ENCODE measurements around the gene PIP4K2A. TPM values are rescaled to one million over a fixed set of nuclear protein-coding genes. Genes with fewer than 3 reads are reported as not detected.
"Not testable (repeated sequence)": the region's sequence is repeated elsewhere in the genome, so short reads cannot be mapped to it uniquely, and the experiment has no call there.

PIP4K2A gene
- total RNA-seq, 1 experiment from 2014 or later, result 25.1 TPM

GRCh38 chr10:22720667-22721066, 6.3 kb upstream of the PIP4K2A start:
- DNase-seq (ENCODE audit: extremely low read depth, low read depth), result no peak

DNA sequence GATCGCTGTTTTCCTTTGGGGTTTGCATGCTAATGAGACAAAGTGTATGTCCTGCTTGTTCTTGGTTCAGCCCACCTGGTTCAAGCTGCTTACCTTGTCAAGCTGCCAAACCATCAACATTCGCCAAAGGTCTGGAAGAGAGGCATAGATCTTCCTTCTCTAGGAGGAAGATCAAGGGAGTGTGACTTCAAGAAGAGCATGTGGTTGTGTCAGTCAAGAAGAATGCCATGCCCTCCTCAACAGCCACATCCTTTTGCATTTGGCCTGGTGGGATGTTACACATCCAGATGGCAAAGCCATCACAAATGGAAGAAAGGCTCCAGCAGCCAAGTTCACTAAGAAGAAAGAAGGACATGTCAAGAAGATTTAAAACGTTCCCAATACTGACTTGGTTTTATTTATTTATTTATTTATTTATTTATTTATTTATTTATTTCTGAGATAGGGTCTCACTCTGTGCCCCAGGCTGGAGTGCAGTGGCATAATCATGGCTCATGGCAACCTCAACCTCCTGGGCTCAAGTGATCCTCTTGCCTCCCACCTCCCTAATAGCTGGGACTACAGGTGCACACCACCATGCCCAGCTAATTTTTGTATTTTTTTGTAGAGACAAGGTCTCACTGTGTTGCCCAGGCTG, 5.1 kb upstream of the PIP4K2A start:
- no peak for DNase-seq (ENCODE audit: extremely low read depth, low read depth)

DNA sequence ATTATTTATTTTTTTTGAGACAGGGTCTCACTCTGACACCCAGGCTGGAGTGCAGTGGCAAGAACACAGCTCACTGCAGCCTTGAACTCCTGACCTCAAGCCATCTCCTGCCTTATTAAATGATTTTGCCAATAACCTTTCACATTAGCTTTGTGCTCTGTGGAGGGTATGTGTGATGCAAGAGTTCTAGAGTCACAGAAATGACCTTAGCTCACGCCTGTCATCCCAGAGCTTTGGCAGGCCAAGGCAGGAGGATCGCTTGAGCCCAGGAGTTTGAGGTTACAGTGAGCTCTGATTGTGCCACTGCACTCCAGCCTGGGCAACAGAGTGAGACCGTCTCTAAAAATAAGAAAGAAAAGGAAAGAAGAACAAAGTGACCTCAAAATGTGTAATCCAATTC, 4.3 kb upstream of the PIP4K2A start:
- DNase-seq (ENCODE audit: extremely low read depth, low read depth), result not testable (repeated sequence)

GRCh38 chr10:22717728-22718127, 3.4 kb upstream of the PIP4K2A start:
- DNase-seq (ENCODE audit: extremely low read depth, low read depth), result no peak

DNA sequence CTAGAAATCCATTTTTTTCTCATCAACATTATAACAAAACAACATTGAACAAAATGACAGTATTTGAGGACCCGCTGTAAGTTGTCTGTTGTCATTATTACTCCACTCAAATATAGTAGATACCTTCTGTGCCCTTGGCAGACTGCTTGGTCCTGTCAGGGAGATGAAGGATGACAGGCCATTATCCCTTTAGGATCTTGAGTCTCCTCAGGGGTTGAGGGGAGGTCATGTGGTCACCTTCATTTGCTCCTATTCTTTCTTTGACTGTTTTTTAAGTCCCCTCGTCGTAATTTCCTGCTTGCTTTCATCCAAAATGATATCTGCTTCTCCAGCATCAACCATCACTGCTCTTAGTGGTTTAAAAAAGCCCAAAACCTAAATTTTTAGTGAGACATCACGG, 2.6 kb upstream of the PIP4K2A start:
- no peak for DNase-seq (ENCODE audit: extremely low read depth, low read depth)

DNA sequence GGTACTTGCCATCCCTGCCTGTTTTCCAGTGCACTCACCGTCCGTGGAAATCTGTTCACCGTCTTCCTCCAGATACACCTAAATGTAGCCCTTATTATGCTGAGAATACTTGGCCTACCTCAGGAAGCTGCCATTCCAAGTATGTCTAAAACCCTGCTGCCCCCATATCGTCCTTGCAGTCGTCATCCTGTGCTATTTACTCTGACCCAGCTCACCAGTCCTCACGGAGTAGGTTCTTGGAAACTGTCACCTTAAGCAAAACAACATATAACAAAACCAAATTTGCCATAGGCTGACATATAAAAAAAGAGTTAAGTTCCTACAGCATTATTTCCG, 880 bp upstream of the PIP4K2A start:
- DNase-seq (ENCODE audit: extremely low read depth, low read depth), result no peak

DNA sequence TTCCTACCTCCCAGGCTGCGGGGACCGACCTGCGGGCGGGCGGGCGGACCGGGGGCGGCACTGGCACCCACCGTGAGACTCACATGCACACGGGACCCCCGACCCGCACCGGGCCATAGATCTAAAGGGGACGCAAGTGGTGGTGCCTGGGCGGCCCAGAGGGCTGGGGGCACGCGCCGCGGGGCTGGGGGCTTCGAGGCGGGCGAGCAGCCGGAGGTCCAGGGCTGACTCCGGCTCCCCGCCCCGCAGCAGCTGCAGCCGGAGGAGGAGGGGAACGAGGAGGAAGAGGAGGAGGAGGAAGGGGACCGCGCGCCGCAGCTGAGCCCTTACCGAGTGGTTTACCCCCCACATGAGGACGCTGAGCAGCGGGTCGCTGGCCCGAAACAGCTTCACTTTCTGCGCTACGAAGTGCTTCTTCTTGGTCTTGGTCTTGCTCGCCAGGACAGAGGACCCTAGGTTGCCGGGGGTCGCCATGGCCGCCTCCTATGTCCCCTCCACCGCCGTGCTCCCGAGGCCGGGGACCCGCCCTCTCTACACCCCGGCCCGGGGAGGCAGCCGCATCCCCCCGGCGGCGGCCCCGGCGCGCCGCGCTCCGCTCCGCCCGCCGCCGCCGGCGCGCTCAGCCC, 412 bp downstream of the PIP4K2A start:
- DNase-seq (ENCODE audit: extremely low read depth, low read depth), result no peak

DNA sequence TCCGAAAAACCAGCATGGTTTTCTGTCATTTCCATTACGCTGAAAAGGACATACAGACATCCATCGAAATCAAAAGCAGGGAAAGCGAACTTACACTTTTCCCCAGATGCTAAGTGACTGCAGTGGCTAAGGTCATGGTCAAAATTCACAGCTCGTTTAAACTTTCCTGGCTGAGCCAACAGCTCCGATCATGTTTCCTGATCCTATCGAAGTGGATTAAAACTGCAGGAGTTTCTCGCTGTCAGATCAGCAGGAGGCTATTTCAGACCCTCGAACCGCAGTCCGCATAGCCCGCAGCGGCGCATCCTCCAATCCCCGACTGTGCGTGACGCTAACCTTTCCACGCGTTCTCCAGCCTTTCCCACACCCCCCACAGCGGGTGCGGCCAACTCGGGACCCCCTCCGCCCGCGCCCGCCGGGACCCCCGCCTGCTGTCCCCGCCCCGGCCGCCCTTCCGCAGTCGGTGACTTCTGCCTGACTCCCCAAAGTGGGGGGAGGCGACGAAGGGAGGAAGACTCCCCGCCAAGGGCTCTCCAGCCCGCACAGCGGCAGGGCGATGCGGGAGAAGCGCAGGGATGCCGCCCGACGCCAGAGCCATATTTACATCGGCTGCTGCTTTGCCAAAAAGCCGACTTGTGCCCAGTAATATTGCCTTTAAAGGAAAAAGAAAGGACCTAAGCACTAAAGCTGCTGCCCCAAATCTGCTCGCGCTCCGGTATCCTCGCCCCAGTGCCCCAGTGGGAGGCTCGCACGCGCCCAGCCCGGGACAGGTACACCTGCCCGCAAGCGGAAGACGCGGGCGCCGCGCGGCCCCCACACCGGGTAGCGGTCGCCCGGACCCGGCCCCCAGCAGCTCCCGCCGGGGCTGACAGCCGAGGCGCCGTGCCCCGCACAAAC, 1.2 kb downstream of the PIP4K2A start:
- no peak for DNase-seq (ENCODE audit: extremely low read depth, low read depth)

GRCh38 chr10:22712211-22712955, 2.0 kb downstream of the PIP4K2A start:
- DNase-seq (ENCODE audit: extremely low read depth, low read depth), result no peak

DNA sequence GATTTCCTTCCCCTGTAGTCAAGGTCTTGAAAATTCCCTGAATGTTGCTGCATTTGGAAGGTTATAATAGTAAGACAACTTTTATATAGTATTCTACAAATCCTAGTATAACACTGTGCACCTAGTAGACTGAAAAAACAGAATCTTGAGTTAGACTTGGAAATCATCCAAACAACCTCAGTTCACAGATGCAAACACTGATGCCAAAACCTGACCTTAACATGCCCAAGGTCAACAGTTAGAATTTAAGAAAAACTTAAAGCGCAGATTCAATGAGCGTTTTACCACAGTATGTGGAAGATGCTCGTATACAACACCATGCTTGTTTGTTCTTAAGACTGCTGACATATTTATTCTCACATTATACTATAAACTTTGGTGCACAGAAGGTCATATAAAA, 3.0 kb downstream of the PIP4K2A start:
- DNase-seq (ENCODE audit: extremely low read depth, low read depth), result no peak

DNA sequence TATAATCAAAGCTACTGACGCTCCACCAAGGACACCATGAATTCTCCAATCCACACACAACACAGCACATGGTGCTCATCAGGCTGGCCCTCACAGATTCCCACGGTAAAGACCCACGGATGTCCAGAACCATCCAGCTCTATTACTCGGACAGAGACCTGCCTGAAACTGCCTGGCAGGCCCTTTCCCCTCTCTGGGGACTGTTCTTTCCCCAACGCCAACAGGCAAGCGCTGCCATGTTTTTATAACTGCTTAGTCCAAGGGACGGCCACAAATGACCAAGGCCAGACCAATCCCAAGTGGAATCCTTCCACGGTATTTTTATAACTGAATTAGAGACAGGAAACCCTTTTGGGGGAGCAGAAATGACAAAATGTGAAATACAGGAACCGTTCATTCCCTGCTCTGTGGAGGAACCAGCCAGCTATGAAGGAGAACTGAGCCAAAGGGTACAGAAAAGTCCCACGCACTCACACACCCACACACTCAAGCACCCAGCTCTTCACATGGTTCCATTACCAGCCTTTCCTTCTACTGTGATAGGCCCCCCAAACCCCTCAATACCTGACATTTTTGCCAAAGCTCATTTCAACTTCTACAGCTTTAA, 4.1 kb downstream of the PIP4K2A start:
- DNase-seq (ENCODE audit: extremely low read depth, low read depth), result no peak

GRCh38 chr10:22708772-22709171, 5.6 kb downstream of the PIP4K2A start:
- DNase-seq (ENCODE audit: extremely low read depth, low read depth), result no peak

DNA sequence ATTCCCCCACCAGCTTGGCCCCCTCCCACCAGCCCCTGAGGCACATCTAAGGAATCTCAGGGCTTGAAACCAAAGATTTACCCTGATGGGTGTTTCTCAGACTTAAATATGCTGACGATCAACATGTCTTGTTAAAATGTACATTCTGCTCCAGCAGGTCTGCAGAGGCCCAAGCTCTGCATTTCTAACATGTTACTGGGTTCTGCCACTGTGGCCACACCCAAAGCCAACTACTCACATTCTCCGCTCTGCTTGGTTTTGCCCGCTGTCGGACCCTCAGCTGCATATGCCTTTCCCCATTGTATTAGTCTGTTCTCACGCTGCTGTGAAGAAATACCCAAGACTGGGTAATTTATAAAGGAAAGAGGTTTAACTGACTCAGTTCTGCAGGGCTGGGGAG, 8.9 kb downstream of the PIP4K2A start:
- no peak for DNase-seq (ENCODE audit: extremely low read depth, low read depth)

DNA sequence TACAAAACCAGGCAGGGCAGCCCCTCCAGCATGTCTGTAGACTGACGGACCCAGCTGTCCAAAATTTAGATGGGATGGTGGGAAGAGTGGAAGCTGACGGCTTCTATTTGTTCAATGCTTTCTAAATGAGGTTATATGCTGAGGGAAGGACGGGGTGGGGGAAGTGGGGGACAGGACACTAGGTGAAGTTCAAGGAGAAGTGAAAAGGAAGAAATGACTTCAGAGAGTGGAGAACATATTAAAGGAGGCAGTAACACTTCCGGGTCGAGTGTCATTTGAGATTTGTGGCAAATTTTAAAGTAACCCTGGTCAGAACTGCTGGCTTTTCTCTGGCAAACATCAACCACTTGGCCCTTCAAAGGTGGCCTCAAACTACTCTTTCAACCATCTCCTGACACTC, 9.4 kb downstream of the PIP4K2A start:
- DNase-seq (ENCODE audit: extremely low read depth, low read depth), result no peak

- DNase-seq (ENCODE audit: extremely low read depth, low read depth), result no peak
These were observed 9.9 kb downstream of the PIP4K2A start for GRCh38 chr10:22704471-22704911.

GRCh38 chr10:22702348-22702747, 12.0 kb downstream of the PIP4K2A start:
- DNase-seq (ENCODE audit: extremely low read depth, low read depth), result no peak

DNA sequence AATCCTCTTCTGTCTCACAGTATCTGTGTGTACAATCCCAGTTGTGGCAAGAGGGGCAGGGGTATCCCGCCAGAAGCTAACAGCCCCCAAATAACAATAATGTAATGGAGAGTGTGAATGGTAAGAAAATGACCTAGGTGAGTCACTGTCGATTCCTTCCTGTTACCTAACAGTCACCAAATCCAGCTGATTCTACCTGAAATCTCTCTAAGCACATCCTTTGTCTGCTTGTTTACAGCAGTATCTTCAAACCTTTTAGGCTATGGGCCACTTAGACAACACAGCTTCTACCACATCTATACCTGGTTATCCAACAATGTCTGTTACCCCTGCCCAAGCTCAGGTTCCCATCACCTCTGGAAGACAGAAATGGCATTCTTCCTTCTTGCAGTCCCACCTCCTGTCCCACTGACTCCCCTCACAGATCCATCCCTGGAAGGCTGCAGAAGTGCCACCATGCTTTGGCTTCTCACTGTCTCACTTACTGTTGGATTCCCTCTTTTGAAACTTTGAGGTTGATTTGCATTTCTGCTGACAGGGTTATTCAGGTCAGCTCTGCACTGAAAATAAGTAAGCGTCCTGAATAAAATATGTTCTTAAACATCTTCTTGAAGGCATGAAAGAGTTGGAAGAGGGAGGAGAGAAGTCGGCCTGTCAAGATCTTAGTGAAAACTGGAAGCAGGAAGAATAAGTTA, 13.1 kb downstream of the PIP4K2A start:
- DNase-seq (ENCODE audit: extremely low read depth, low read depth), result no peak

DNA sequence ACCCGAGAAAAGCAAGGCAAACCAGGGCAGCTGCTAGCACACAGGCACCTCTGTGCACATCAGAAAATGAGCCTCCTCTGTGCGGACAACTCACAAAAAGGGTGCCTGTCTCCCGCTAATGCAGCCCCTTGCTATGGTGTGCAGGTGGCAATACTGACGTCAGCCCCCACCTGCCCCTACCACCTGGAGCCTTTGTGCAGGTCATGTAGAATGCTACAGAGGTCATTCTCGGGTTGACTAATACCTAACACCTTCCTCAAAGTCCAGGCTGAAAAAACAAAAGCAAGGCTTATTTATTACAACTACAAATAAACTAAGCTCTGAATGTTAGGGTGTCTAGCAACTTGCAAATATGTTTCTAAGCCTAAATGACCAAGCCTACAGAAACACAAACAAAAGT, 13.9 kb downstream of the PIP4K2A start:
- DNase-seq (ENCODE audit: extremely low read depth, low read depth), result no peak

GRCh38 chr10:22699976-22700375, 14.4 kb downstream of the PIP4K2A start:
- DNase-seq (ENCODE audit: extremely low read depth, low read depth), result no peak

DNA sequence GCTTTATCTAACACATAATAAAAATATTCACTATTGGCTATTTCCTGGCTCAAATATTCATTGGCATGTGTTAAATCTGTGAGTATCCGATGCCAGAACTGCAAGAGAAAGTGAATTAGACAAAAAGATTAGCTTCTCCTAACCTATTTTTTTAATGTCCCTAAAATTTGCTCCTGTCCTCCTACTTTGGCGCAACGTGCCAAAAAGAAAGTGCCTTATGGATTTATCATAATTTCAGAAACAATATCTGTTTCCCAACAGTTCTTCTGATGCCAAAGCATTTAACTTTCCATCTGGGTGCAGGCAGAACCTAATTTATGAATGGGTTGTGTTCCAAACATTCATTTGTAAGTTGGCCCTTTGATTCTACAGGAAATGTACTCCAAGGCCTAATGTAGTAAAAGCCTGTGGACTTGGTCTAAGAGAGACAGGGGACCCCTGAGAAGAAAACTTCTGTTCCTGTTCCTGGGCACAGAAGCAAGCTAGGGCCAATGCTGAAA, 15.4 kb downstream of the PIP4K2A start:
- DNase-seq (ENCODE audit: extremely low read depth, low read depth), result no peak
